GM12878 (cell line): ENCODE measurements around the gene ALG5. TPM values are rescaled to one million over a fixed set of nuclear protein-coding genes. Genes with fewer than 3 reads are reported as not detected.

Experiments used
- ATAC-seq: fragments of 200-7000 bp; cut with Tn5 transposase; 3 replicates; pipeline ENCODE4 v1.9.1; 2020; ENCODE audit warnings: mild to moderate bottlenecking, moderate library complexity
- BruUV-seq: library from RNA; stranded (reverse); fragments of 400-500 nt; replicated peaks from 2 replicates; lab custom pipeline; 2021; lab: Mats Ljungman, UMichigan
- CTCF ChIA-PET: fragments of 300-600 bp; sonication (Branson Sonifier 250); formaldehyde crosslinking; extraction: SDS; loops from one replicate; lab custom pipeline; 2021; ENCODE audit warnings: inconsistent platforms; lab: Yijun Ruan, JAX
- POLR2A ChIA-PET: fragments of 350-600 bp; formaldehyde crosslinking; extraction: SDS; loops from one replicate; lab custom pipeline; 2021; ENCODE audit warnings: inconsistent platforms; lab: Charles Lee
- RAD21 ChIA-PET: fragments of 300-600 bp; sonication (Branson Sonifier 250); formaldehyde crosslinking; loops from one replicate; lab custom pipeline; 2023; ENCODE audit warnings: antibody characterized with exemption; ENCODE audit not compliant: unreplicated experiment; lab: Charles Lee
- SMC1A ChIA-PET: fragments of 300-600 bp; sonication (Branson Sonifier 250); formaldehyde crosslinking; loops from one replicate; lab custom pipeline; 2023; ENCODE audit not compliant: unreplicated experiment, uncharacterized antibody; lab: Charles Lee
- DNase-seq: peaks from one replicate; pipeline ENCODE4 v3.0.0-alpha.2; 2011; ENCODE audit warnings: low read depth, low spot score
- FAIRE-seq: peaks from 3 replicates; lab custom pipeline; 2011; peaks lifted over from hg19 to GRCh38; lab: Jason Lieb, UNC
- H2AFZ ChIP-seq: 2 replicates; pipeline ENCODE4 v1.6.0; 2011; ENCODE audit warnings: low read depth, low read length, control low read depth; ENCODE audit not compliant: control insufficient read depth
- H3K27ac ChIP-seq: 2 replicates; pipeline ENCODE4 v1.5.1; 2011; ENCODE audit warnings: control low read depth; ENCODE audit not compliant: control insufficient read depth, insufficient read depth
- H3K27me3 ChIP-seq, 2 experiments: replicated peaks in 1 of 2; 2 replicates each; pipeline versions ENCODE4 v1.6.0 to v1.6.1; 2011; ENCODE audit warnings: low read length in 1 of 2; ENCODE audit not compliant: control insufficient read depth in 2 of 2, insufficient read depth in 2 of 2
- H3K36me3 ChIP-seq, 2 experiments: 2 replicates each; pipeline ENCODE4 v1.5.1; 2011; ENCODE audit warnings: low read length in 1 of 2; ENCODE audit not compliant: control insufficient read depth in 2 of 2, insufficient read depth in 2 of 2
- H3K4me1 ChIP-seq: 2 replicates; pipeline ENCODE4 v1.6.1; 2011; ENCODE audit warnings: mild to moderate bottlenecking, low read length, moderate library complexity, mixed read lengths; ENCODE audit not compliant: control insufficient read depth, insufficient read depth
- H3K4me2 ChIP-seq: 2 replicates; pipeline ENCODE4 v1.6.0; 2011; ENCODE audit warnings: control low read depth; ENCODE audit not compliant: control insufficient read depth, insufficient read depth
- H3K4me3 ChIP-seq: fragments of 200-600 bp; sonication (generic); 2 replicates; pipeline ENCODE4 v1.5.1; 2016
- H3K79me2 ChIP-seq: 2 replicates; pipeline ENCODE4 v1.6.0; 2011; ENCODE audit warnings: low read length; ENCODE audit not compliant: control insufficient read depth, insufficient read depth
- H3K9ac ChIP-seq: 2 replicates; pipeline ENCODE4 v1.8.0; 2011; ENCODE audit warnings: low read length, control low read depth, mixed read lengths; ENCODE audit not compliant: control insufficient read depth, insufficient read depth
- H3K9me3 ChIP-seq: replicated peaks from 3 replicates; pipeline ENCODE4 v1.5.1; 2011; ENCODE audit warnings: mild to moderate bottlenecking, low read length; ENCODE audit not compliant: control insufficient read depth, insufficient read depth
- H4K20me1 ChIP-seq: 2 replicates; pipeline ENCODE4 v1.6.0; 2011; ENCODE audit not compliant: control insufficient read depth, insufficient read depth
- WGBS: methylation state at CpG from one replicate; pipeline ENCODE4 v1.1.6; 2016; ENCODE audit warnings: low lambda C conversion rate; ENCODE audit not compliant: insufficient replicate concordance, insufficient coverage; ENCODE audit errors: missing lambda C conversion rate; 5-methylcytosine and 5-hydroxymethylcytosine counted together
- in situ Hi-C: fragments of 300-500 bp; cut with MboI; formaldehyde crosslinking; loops from 9 replicates; pipeline ENCODE4 v1.14.3; 2018; ENCODE audit warnings: mixed read lengths
- intact Hi-C: fragments of 100-400 bp; cut with micrococcal nuclease; formaldehyde crosslinking; loops from one replicate; pipeline ENCODE4 v1.14.2; 2022; ENCODE audit not compliant: unreplicated experiment
- polyA plus RNA-seq, 11 experiments: library from polyadenylated mRNA; depleted of rRNA in 4 of 11; unstranded in 6 of 11; stranded (reverse) in 5 of 11; fragments of >200 nt; fragmentation: Nextera tagmentation in 4 of 11; fragmentation: Illumina TruSeq in 1 of 11; extraction: Ambion mirVana in 4 of 11; extraction: Trizol in 1 of 11; gene quantifications; 1 replicate in 1 of 11; 2 replicates in 10 of 11; pipeline versions ENCODE4 v1.2.1 to v1.2.3, GENCODE V29; 2011 to 2016; ENCODE audit warnings: inconsistent platforms in 2 of 11, missing spikeins in 2 of 11, low read depth in 1 of 11
- total RNA-seq, 4 experiments: library from RNA; depleted of rRNA in 3 of 4; stranded (reverse); fragments of >200 nt in 3 of 4; fragmentation: Illumina TruSeq in 1 of 4; extraction: Trizol in 1 of 4; gene quantifications; 2 replicates each; pipeline versions ENCODE4 v1.2.1 to v1.2.3, GENCODE V29; 2013 to 2021
- TF ChIP-seq, protein P1 (sequence below): fragments of 450-650 bp; IDR thresholded peaks from 2 replicates; pipeline ENCODE4 v1.6.1; 2018; ENCODE audit warnings: borderline replicate concordance, mild to moderate bottlenecking; ENCODE audit not compliant: partially characterized antibody
- TF ChIP-seq, protein P2 (sequence below): IDR thresholded peaks from 2 replicates; pipeline ENCODE4 v1.6.1; 2012; ENCODE audit warnings: mild to moderate bottlenecking, low read depth, low read length

ALG5 gene
- total and polyA plus RNA-seq, 10 of the 15 experiments (the other 5 are each of a cell fraction or from before 2014, with no cell fraction given): 23.9 to 82.2 (median 42.5) TPM

DNA sequence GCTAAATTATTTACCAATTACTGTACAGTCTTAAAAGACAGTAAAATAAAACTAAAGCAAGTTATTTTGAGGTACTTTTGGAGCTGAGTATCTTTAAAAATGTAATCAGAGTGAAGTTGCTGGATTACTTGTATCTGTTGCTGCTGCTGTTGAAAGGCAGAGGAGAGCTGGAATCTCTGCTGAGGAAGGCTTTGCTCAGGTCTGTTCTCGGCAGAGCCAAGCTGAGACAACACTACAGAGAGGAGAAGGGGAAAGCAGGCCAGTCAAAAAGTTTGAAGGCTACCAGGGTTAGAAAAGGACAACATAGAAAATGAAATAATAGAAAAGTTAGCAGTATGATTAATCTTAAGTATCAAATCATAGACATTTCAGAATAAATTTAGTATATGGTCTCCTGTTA, 11.3 kb upstream of the ALG5 start:
- no TSS peak for BruUV-seq
- ChIA-PET CTCF (interaction anchor here (1.5 kb wide), 1 partner anchor 17 kb away, joined by 3 read pairs; no protein-coding TSS in a partner anchor), SMC1A (interaction anchor here (0.9 to 2.2 kb wide), 2 partner anchors 10 to 22 kb away, joined by 3 to 7 read pairs; partner anchors contain the start of genes ALG5 and EXOSC8), RAD21 (no interaction called here), POLR2A (no interaction called here)
- in situ Hi-C loops: no loop called here
- Histone ChIP-seq H3K4me3 (no peak overlapping the region), H3K9me3 (no peaks in the 10 kb centered on the region), H2AFZ (no peak overlapping the region), H3K79me2 (no peaks in the 10 kb centered on the region), H3K27me3 (no peaks in the 10 kb centered on the region), H3K36me3 (peaks cover 3 to 13% of the 10 kb centered on the region in 2 experiments), H3K27ac (no peak overlapping the region), H3K9ac (no peak overlapping the region), H3K4me2 (no peak overlapping the region), H4K20me1 (no peaks in the 10 kb centered on the region), H3K4me1 (no peaks in the 10 kb centered on the region)
- ATAC-seq (no peak), FAIRE-seq (no peak), DNase-seq (no peak)
- WGBS: 94% methylated on average over 1 of the region's 1 CpG
- intact Hi-C loops: loop anchor here (5.0 kb wide), 1 partner anchor 37 kb away; no protein-coding TSS in a partner anchor
- TF ChIP-seq, protein P1, sequence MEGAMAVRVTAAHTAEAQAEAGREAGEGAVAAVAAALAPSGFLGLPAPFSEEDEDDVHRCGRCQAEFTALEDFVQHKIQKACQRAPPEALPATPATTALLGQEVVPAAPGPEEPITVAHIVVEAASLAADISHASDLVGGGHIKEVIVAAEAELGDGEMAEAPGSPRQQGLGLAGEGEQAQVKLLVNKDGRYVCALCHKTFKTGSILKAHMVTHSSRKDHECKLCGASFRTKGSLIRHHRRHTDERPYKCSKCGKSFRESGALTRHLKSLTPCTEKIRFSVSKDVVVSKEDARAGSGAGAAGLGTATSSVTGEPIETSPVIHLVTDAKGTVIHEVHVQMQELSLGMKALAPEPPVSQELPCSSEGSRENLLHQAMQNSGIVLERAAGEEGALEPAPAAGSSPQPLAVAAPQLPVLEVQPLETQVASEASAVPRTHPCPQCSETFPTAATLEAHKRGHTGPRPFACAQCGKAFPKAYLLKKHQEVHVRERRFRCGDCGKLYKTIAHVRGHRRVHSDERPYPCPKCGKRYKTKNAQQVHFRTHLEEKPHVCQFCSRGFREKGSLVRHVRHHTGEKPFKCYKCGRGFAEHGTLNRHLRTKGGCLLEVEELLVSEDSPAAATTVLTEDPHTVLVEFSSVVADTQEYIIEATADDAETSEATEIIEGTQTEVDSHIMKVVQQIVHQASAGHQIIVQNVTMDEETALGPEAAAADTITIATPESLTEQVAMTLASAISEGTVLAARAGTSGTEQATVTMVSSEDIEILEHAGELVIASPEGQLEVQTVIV: no peak
- TF ChIP-seq, protein P2, sequence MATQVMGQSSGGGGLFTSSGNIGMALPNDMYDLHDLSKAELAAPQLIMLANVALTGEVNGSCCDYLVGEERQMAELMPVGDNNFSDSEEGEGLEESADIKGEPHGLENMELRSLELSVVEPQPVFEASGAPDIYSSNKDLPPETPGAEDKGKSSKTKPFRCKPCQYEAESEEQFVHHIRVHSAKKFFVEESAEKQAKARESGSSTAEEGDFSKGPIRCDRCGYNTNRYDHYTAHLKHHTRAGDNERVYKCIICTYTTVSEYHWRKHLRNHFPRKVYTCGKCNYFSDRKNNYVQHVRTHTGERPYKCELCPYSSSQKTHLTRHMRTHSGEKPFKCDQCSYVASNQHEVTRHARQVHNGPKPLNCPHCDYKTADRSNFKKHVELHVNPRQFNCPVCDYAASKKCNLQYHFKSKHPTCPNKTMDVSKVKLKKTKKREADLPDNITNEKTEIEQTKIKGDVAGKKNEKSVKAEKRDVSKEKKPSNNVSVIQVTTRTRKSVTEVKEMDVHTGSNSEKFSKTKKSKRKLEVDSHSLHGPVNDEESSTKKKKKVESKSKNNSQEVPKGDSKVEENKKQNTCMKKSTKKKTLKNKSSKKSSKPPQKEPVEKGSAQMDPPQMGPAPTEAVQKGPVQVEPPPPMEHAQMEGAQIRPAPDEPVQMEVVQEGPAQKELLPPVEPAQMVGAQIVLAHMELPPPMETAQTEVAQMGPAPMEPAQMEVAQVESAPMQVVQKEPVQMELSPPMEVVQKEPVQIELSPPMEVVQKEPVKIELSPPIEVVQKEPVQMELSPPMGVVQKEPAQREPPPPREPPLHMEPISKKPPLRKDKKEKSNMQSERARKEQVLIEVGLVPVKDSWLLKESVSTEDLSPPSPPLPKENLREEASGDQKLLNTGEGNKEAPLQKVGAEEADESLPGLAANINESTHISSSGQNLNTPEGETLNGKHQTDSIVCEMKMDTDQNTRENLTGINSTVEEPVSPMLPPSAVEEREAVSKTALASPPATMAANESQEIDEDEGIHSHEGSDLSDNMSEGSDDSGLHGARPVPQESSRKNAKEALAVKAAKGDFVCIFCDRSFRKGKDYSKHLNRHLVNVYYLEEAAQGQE: no peak
